ENCODE data around the gene GOLGA6A. TPM values are rescaled to one million over a fixed set of nuclear protein-coding genes. Genes with fewer than 3 reads are reported as not detected.
"Not testable (repeated sequence)": the region's sequence is repeated elsewhere in the genome, so short reads cannot be mapped to it uniquely, and the experiment has no call there.

GOLGA6A gene
- polyA plus RNA-seq, 5 donors, result 0.08 to 0.86 (median 0.15) TPM; not detected in 2

- DNase-seq, result no peak
Observed at GRCh38 chr15:74053517-74053916, 28.8 kb downstream of the GOLGA6A start.

DNA sequence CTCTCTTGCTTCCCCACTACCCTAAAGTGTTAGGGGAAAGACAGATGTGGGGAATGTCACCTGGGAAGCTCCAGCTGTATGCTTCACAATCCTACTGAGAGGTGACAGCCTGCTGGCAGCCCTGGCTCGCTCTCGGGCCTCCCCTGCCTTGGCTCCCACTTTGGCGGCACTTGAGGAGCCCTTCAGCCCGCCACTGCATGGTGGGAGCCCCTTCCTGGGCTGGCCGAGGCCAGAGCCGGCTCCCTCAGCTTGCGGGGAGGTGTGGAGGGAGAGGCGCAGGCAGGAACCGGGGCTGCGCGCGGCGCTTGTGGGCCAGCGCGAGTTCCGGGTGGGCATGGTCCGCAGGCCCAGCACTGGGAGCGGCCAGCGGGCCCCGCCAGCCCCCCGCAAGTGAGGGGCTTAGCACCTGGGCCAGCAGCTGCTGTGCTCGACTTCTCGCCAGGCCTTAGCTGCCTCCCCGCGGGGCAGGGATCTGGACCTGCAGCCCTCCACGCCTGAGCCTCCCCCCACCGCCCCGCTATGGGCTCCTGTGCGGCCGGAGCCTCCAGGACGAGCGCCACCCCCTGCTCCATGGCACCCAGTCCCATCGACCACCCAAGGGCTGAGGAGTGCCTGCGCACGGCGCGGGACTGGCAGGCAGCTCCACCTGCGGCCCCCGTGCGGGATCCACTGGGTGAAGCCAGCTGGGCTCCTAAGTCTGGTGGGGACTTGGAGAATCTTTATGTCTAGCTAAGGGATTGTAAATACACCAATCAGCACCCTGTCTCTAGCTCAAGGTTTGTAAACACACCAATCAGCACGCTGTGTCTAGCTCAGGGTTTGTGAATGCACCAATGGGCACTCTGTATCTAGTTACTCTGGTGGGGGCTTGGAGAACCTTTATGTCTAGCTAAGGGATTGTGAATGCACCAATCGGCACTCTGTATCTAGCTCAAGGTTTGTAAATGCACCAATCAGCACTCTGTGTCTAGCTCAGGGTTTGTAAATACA is 29.8 kb downstream of the GOLGA6A start:
- DNase-seq, result not testable (repeated sequence)

DNA sequence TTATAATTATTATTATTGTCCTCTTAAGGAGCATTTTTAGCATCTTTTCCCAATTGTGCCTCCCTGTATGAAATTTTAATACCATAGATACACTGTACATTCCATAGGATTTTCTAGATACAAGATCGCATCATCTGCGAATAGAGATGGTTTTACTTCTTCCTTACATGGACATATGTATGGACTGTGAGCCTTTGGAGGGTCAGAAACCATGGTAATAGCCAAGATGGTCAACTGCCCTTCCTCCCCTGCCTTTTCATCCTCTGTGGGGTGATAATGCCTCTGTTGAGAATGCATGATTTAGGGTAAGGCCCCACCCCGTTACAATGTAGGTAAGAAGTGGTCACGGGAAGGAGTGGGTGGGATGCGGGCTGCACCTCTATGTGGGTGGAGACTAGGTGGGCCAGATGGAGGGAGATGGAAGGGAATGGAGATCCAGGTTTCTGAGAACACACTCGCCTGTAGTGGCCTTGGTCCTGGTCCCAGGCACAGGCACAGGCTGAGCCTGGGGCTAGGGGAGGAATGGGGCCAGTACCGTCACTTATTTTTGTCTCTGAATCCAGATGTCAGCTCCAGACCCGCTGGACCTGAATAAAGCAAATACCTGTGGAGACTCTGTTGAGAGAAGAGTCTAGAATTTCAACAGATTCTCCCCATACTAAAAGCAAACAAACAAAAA is 31.7 kb downstream of the GOLGA6A start:
- DNase-seq, result no peak

DNA sequence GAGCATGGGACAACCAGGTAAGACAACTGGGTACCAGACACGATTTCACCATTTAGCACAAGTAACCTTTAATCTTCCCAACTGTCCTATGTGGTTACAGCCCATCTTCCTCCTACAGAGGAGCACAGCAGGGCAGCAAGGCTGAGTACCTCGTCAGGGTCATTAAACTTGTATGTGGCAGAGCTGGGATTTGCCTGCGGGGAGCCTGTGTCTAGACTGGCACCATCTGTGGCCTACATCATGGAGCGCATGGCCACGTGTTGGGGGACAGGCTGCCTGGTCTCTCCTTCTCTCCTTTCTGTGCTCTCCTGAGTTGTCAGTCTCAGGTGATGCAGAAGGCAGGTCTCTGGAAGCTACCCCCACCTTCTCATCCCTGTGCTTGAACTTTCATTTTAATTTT is 32.2 kb downstream of the GOLGA6A start:
- DNase-seq, result no peak

DNA sequence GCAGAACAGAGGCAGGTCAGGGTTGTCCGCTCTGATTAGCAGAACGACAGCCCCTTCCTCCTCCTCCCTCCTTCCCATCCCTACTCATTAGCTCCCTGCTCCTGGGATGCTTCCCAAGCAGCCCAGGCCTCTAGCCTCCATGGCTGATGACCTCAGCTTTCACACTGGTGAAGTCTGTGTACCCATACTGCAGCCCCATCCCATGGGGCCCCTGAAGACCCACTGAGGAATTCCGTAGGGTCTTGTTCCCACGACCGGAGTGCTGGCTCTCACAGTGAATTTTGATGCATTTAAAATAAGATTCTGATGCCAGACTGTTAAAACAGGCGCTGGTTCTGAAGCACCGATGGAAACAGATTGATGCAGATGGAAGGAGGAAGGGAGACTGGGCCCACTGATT is 36.1 kb downstream of the GOLGA6A start:
- DNase-seq, result no peak

- no peak for DNase-seq
Observed at GRCh38 chr15:74045636-74046274, 36.6 kb downstream of the GOLGA6A start.

DNA sequence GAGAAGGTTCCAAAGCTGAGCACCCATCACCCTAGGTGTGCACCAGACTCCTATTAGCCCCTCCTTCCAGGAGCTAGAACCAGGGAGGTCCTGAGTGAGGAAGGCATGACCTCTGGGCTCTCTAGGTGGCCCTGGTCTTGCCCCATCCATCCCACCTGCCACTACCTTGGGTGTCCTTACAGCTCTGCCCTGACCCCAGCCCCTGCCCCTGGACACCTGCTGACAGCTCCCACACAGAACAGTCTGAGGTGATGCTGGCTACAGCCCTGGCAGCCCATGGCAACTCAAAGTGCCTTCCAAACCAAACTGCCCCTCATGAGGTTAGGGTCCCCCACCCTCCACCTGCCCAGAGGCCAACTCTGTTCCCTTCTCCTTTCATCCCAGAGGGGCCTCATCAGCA is 37.2 kb downstream of the GOLGA6A start:
- no peak for DNase-seq

DNA sequence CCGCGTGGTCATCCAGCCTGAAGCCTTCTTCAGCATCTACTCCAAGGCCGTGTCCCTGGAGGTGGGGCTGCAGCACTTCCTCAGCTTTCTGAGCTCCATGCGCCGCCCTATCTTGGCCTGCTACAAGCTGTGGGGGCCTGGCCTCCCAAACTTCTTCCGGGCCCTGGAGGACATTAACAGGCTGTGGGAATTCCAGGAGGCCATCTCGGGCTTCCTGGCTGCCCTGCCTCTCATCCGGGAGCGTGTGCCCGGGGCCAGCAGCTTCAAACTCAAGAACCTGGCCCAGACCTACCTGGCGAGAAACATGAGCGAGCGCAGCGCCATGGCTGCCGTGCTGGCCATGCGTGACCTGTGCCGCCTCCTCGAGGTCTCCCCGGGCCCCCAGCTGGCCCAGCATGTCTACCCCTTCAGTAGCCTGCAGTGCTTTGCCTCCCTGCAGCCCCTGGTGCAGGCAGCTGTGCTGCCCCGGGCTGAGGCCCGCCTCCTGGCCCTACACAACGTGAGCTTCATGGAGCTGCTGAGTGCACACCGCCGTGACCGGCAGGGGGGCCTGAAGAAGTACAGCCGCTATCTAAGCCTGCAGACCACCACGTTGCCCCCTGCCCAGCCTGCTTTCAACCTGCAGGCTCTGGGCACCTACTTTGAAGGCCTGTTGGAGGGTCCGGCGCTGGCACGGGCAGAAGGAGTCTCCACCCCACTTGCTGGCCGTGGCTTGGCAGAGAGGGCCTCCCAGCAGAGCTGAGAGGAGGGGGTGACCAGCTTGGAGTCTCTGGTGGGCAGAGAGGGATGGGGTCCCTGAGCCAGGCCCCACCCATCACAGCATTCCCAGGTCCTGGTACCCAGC is 37.9 kb downstream of the GOLGA6A start:
- no peak for DNase-seq

- DNase-seq, result no peak
Observed at GRCh38 chr15:74043425-74044266, 38.7 kb downstream of the GOLGA6A start.

DNA sequence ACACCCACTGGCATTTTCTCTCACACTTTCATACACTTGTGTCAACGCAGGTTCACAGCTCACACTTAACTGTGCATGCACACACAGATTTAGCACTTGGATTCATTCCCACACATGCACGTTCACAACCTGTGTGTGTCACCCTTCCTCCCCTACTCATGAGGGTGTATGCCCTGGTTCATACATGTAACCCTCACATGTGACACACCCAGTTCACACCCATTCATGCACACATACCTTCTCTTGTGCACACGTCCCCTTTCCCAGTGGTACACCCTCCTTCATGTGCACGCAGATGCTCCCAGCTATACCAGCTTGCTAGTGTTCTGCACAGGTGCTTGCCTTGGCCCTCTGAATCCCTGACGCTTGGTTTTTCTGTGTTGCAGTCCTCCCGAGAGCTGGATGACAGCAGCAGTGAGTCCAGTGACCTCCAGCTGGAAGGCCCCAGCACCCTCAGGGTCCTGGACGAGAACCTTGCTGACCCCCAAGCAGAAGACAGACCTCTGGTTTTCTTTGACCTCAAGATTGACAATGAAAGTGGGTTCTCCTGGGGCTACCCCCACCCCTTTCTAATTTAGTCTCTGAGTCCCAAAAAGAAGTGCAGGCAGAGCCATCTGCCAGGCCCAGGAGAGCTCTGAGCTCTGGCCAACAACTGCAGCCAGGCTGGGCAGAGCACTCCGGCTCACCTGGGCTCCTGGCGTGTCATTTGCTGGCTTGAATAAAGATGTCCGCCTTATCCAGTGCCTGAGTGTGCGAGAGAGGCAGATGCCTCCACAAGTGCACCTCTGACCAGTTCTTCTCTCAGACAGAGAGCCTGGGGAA is 39.5 kb downstream of the GOLGA6A start:
- no peak for DNase-seq

- DNase-seq, result no peak
Observed at GRCh38 chr15:74041777-74042435, 40.4 kb downstream of the GOLGA6A start.

GRCh38 chr15:74041311-74041756 is 41.0 kb downstream of the GOLGA6A start:
- no peak for DNase-seq

DNA sequence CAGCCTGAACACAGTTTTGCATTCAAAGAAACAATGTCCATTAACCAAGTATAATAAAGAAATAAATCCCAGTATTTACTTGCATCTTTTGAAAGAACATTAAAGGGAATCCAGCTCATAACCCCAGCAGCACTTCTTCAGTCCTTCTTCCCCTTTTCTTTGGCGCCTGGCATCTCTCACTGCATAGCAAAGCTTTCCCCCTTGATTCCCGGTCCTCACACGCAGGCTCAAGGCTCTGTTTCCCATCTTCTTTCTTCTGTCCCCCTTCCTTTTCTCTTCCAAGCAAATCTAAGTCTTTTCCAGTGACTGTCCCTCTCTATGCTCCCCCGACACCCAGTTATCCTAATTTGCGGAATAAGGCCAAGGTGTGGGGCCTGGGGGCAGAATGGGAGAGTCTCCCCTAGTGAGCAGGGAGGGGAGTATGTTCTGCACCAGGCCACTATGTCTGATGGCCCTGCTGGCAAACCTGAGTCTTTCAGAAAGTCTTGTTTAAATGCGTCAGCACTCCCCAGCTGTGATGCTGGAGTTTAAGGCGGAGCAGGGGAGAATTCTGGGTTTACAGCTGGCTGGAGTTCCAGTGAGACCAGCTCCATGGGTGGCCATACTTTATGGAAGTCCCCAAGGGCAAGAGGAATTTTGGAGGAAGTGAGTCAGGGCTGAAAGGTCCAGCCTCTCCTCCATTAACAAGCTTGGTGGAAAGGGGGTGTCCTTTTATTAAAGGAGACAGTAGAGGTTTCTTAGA is 42.1 kb downstream of the GOLGA6A start:
- peak in 1 of 2 donors; percentile 52 for DNase-seq

- no peak for DNase-seq
Observed at GRCh38 chr15:74039656-74040010, 42.7 kb downstream of the GOLGA6A start.

GRCh38 chr15:74038707-74039655 is 43.4 kb downstream of the GOLGA6A start:
- no peak for DNase-seq

- no peak for DNase-seq
Observed at GRCh38 chr15:74037171-74038117, 44.9 kb downstream of the GOLGA6A start.

Measured in right lung (tissue), 5 donors.